ENCODE data around the gene MYL6B. TPM values are rescaled to one million over a fixed set of nuclear protein-coding genes. Genes with fewer than 3 reads are reported as not detected.
"Not testable (repeated sequence)": the region's sequence is repeated elsewhere in the genome, so short reads cannot be mapped to it uniquely, and the experiment has no call there.

MYL6B gene
- total RNA-seq, 2 donors from 2014 or later = 99.7 to 112 TPM

GRCh38 chr12:56178347-56178746 lies 26.0 kb downstream of the MYL6B start:
- peaks cover 11 to 16% of the 10 kb centered on the region in 2 donors for H3K36me3 Mint-ChIP-seq
- DNase-seq (ENCODE audit: low spot score in 2 of 2) (no peak), ATAC-seq (no peak)
- H3K27ac Mint-ChIP-seq = peak overlapping the region; percentile 40 to 70
- H3K9me3 Mint-ChIP-seq = no peaks in the 10 kb centered on the region

- DNase-seq (ENCODE audit: low spot score in 2 of 2) (no peak), ATAC-seq (no peak)
- H3K27ac Mint-ChIP-seq = peak overlapping the region in 1 of 2 donors; percentile 64
- H3K36me3 Mint-ChIP-seq = peaks cover 24 to 25% of the 10 kb centered on the region in 2 donors
- no peaks in the 10 kb centered on the region for H3K9me3 Mint-ChIP-seq
These were observed 34.6 kb downstream of the MYL6B start for GRCh38 chr12:56186957-56187356.

GRCh38 chr12:56188131-56188777 lies 35.9 kb downstream of the MYL6B start:
- H3K27ac Mint-ChIP-seq = peak overlapping the region; percentile 64 to 95
- no peak for ATAC-seq
- H3K9me3 Mint-ChIP-seq = peaks cover 0 to 3% of the 10 kb centered on the region in 2 donors
- DNase-seq (ENCODE audit: low spot score in 2 of 2) = no peak
- H3K36me3 Mint-ChIP-seq = peaks cover 24 to 25% of the 10 kb centered on the region in 2 donors

GRCh38 chr12:56188778-56189098 lies 36.4 kb downstream of the MYL6B start:
- Mint-ChIP-seq H3K9me3 (peaks cover 0 to 6% of the 10 kb centered on the region in 2 donors), H3K36me3 (peaks cover 24 to 25% of the 10 kb centered on the region in 2 donors), H3K27ac (peak overlapping the region; percentile 64 to 95)
- DNase-seq (ENCODE audit: low spot score in 2 of 2) (peak; percentile 21 to 67), ATAC-seq (no peak)

GRCh38 chr12:56189099-56189917 lies 36.9 kb downstream of the MYL6B start, which contains the start of gene SMARCC2:
Gene SMARCC2, minus strand, starts transcription at chr12:56189483. Its CDS starts 22 bp downstream, at chr12:56189461.
- DNase-seq (ENCODE audit: low spot score in 2 of 2) (peak; percentile 89 to 92), ATAC-seq (peak; percentile 85 to 88)
- peak within 1 kb of the TSS; percentile 96 to 100 for H3K27ac Mint-ChIP-seq
- H3K36me3 Mint-ChIP-seq = peaks cover 24 to 25% of the 10 kb centered on the region in 2 donors
- peaks cover 0 to 6% of the 10 kb centered on the region in 2 donors for H3K9me3 Mint-ChIP-seq

GRCh38 chr12:56189918-56190694 lies 37.7 kb downstream of the MYL6B start:
- peaks cover 0 to 6% of the 10 kb centered on the region in 2 donors for H3K9me3 Mint-ChIP-seq
- DNase-seq (ENCODE audit: low spot score in 2 of 2) = peak; percentile 88 to 92
- H3K27ac Mint-ChIP-seq = peak overlapping the region; percentile 96 to 100
- H3K36me3 Mint-ChIP-seq = peaks cover 19 to 24% of the 10 kb centered on the region in 2 donors
- ATAC-seq = peak; percentile 60 to 64

- Mint-ChIP-seq H3K36me3 (peaks cover 19 to 21% of the 10 kb centered on the region in 2 donors), H3K9me3 (peaks cover 0 to 6% of the 10 kb centered on the region in 2 donors), H3K27ac (peak overlapping the region; percentile 96 to 100)
- DNase-seq (ENCODE audit: low spot score in 2 of 2) (no peak), ATAC-seq (no peak)
These were observed 38.3 kb downstream of the MYL6B start for GRCh38 chr12:56190695-56191155.

- no peak for ATAC-seq
- peak overlapping the region in 1 of 2 donors; percentile 86 for H3K27ac Mint-ChIP-seq
- H3K9me3 Mint-ChIP-seq = peaks cover 0 to 6% of the 10 kb centered on the region in 2 donors
- no peak for DNase-seq (ENCODE audit: low spot score in 2 of 2)
- peaks cover 12 to 17% of the 10 kb centered on the region in 2 donors for H3K36me3 Mint-ChIP-seq
These were observed 40.2 kb downstream of the MYL6B start for GRCh38 chr12:56192582-56192981.

GRCh38 chr12:56193025-56193578 lies 40.7 kb downstream of the MYL6B start:
- H3K9me3 Mint-ChIP-seq = peaks cover 0 to 6% of the 10 kb centered on the region in 2 donors
- peaks cover 7 to 12% of the 10 kb centered on the region in 2 donors for H3K36me3 Mint-ChIP-seq
- peak overlapping the region; percentile 86 to 90 for H3K27ac Mint-ChIP-seq
- peak in 1 of 2 donors; percentile 79 for DNase-seq (ENCODE audit: low spot score in 2 of 2)
- ATAC-seq = peak in 1 of 2 donors; percentile 19

GRCh38 chr12:56196818-56197550 lies 44.6 kb downstream of the MYL6B start:
- not testable (repeated sequence) for DNase-seq (ENCODE audit: low spot score in 2 of 2); H3K27ac Mint-ChIP-seq; H3K36me3 Mint-ChIP-seq; H3K9me3 Mint-ChIP-seq; ATAC-seq

- ATAC-seq (no peak), DNase-seq (ENCODE audit: low spot score in 2 of 2) (no peak)
- H3K9me3 Mint-ChIP-seq = peaks cover 0 to 5% of the 10 kb centered on the region in 2 donors
These were observed 45.7 kb downstream of the MYL6B start for GRCh38 chr12:56197921-56198635.

GRCh38 chr12:56198836-56199235 lies 46.4 kb downstream of the MYL6B start:
- Mint-ChIP-seq H3K9me3 (no peaks in the 10 kb centered on the region), H3K27ac (no peak overlapping the region), H3K36me3 (no peaks in the 10 kb centered on the region)
- no peak for DNase-seq (ENCODE audit: low spot score in 2 of 2)
- ATAC-seq = no peak

More at GRCh38 chr12:56197921-56198635, 45.7 kb downstream of the MYL6B start:
- Mint-ChIP-seq H3K27ac (peak overlapping the region in 1 of 2 donors; percentile 3), H3K36me3 (no peaks in the 10 kb centered on the region)

- ATAC-seq (no peak), DNase-seq (ENCODE audit: low spot score in 2 of 2) (no peak)
- Mint-ChIP-seq H3K36me3 (no peaks in the 10 kb centered on the region), H3K9me3 (no peaks in the 10 kb centered on the region), H3K27ac (peak overlapping the region in 1 of 2 donors; percentile 10)
These were observed 50.0 kb downstream of the MYL6B start for GRCh38 chr12:56202366-56202765.

GRCh38 chr12:56202838-56203237 lies 50.5 kb downstream of the MYL6B start:
- no peaks in the 10 kb centered on the region for H3K9me3 Mint-ChIP-seq
- no peak for DNase-seq (ENCODE audit: low spot score in 2 of 2)
- no peaks in the 10 kb centered on the region for H3K36me3 Mint-ChIP-seq
- no peak for ATAC-seq
- H3K27ac Mint-ChIP-seq = peak overlapping the region in 1 of 2 donors; percentile 10

GRCh38 chr12:56204275-56204674 lies 51.9 kb downstream of the MYL6B start:
- Mint-ChIP-seq H3K27ac (peak overlapping the region in 1 of 2 donors; percentile 34), H3K36me3 (no peaks in the 10 kb centered on the region), H3K9me3 (no peaks in the 10 kb centered on the region)
- ATAC-seq (no peak), DNase-seq (ENCODE audit: low spot score in 2 of 2) (no peak)

Measured in activated naive CD4-positive, alpha-beta T cell treated with anti-CD3 and anti-CD28 coated beads, Interleukin-2, amount 50 U/mL, for 72 hours (primary cell).